Non-pigmented ciliary epithelial cell (primary cell): Measurements from ENCODE around the gene CTSZ.
"Not testable (repeated sequence)": the region's sequence is repeated elsewhere in the genome, so short reads cannot be mapped to it uniquely, and the experiment has no call there.

Experiments used
- DNase-seq: peaks from one replicate; pipeline ENCODE4 v3.0.0-alpha.2; 2010; ENCODE audit warnings: low read depth

CTSZ gene

DNA sequence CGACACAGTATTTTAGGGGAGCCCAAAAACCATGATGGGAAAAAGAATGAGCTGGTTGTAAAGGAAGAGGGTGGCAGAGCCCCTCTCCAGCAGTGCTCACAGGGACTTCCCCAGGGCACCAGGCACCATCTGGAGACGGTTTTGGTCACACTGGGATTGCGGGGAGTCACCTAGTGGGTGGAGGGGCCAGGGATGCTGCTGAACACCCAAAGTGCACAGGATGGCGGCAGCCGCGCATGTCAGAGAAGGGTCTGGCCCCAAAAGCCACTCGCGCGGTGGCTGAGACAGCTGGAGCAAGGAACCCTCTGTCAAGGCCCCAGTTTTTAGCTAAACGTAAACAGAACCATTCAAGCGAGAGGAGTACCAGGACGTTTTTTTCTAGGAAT, 10.8 kb downstream of the CTSZ start:
- no peak for DNase-seq

- no peak for DNase-seq
Measured at GRCh38 chr20:58995461-58996225, 11.4 kb downstream of the CTSZ start.

- no peak for DNase-seq
Measured at GRCh38 chr20:58994390-58995159, 12.5 kb downstream of the CTSZ start.

- DNase-seq, result no peak
Measured at GRCh38 chr20:58993332-58994248, 13.5 kb downstream of the CTSZ start.

DNA sequence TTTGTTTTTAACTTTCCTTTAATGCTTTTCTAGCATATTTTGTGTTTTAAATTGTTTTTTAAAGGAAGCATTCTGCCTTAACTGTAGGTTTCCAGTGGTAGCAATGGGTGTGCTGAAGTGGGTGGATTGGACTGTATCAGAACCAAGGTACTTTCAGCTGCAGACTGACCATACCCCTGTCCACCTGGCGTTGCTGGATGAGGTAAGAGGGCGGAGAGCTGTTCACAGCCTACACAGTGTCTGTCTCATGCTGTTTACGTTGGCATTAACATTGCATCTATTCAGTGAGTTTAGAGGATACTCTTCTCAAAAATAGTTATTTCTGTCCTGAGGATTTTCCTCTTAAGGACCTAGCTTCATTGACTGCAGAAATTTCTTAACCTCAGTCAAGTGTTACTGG, 14.1 kb downstream of the CTSZ start:
- no peak for DNase-seq

DNA sequence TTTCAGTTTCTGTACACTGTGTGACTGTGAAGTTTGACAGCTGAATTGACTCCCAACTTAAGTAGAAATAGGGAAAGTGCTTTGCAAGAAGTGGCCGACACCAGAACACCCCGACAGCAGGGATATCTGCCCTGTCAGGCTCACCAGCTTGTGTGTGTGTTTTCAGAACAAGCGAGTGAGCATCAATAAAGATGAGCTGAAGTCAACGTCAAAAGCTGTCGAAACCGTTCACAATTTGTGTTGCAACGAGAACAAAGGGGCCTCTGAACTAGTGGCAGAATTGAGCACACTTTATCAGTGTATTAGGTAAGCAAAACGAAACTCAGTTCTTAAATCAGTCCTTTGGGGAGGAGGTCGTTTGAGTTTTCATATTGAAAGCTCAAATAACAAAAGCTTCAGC, 15.3 kb downstream of the CTSZ start:
- DNase-seq, result no peak

GRCh38 chr20:58990651-58991445, 16.2 kb downstream of the CTSZ start:
- DNase-seq, result no peak

GRCh38 chr20:58989196-58989595, 17.9 kb downstream of the CTSZ start:
- DNase-seq, result no peak

DNA sequence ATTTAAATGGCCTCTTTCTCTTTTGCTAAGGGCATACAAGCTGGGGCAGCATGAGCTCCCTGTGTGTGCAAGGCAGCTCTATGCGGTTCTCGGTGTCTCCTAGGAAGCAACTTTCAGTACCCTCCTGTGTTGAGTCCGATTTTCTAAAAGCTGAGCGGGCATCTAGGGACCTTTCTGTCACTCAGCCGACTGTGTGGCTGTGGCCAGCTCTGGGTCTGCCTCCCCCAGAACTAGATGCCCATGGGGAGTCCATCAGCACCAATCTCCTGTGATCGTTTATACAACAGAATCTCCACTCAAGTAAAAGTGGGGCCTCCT, 18.5 kb downstream of the CTSZ start:
- DNase-seq, result no peak

- DNase-seq, result no peak
Measured at GRCh38 chr20:58987790-58988564, 19.1 kb downstream of the CTSZ start.

- no peak for DNase-seq
Measured at GRCh38 chr20:58986968-58987517, 20.0 kb downstream of the CTSZ start.

DNA sequence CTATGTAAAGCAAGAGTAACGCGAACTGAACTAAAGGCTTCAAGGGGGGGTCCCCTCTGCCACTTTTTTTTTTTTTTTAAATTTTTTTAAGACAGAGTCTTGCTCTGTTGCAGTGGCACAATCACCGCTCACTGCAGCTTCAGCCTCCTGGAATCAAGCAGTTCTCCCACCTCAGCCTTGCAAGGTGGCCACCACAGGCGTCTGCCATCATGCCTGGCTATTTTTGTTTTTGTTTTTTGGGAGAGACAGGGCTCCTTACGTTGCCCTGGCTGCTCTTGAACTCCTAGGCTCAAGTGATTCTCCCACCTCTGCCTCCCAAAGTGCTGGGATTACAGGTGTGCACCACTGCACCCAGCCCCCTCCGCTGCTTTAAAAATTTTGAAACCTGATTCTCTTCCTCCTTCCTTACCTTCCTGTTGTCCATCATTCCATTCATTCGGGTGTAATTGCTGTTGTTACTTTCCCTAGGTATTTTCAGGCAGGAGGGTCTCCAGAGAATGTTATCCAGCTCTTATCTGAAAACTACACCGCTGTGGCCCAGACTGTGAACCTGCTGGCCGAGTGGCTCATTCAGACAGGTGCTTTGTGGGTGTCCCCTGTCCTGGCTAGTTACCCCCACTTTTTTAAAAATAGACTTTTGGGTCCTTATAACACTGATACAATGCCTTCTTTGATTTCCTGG, 20.6 kb downstream of the CTSZ start:
- DNase-seq, result no peak

- no peak for DNase-seq
Measured at GRCh38 chr20:58985656-58986055, 21.4 kb downstream of the CTSZ start.

GRCh38 chr20:58984691-58985090, 22.4 kb downstream of the CTSZ start:
- no peak for DNase-seq

- DNase-seq, result not testable (repeated sequence)
Measured at GRCh38 chr20:58983115-58983468, 24.0 kb downstream of the CTSZ start.

DNA sequence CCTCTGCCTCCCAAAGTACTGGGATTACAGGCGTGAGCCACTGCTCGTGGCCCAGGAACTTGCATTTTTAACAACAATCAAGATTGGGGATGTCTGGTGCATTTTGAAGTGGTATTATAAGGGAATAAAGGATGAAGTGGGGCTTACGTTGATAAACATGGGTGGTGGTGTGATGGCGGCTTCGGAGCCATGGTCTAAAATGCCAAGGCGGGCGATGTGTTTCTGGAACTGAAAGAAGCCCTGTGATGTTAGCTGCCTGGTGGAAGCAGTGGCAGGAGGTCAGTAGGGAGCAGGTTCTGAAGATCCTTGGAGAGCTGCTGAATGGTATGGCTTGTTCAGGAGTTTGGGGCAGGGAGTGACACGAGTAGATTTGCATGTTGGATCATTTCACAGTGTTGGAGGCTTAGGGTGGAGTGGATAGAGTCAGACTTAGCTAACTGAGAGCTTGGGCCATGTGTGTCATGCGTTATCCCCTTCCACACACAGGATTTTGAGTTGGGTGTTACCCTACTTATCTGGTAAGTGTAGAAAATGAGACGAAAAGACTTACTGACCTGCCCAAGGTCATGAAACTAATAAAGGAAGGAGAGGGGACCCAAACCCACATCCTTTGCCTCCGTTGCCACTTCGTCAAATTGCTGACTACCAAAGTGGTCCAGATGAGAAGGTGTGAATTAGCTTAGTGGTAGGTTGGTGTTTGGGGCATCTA, 24.5 kb downstream of the CTSZ start:
- DNase-seq, result no peak

DNA sequence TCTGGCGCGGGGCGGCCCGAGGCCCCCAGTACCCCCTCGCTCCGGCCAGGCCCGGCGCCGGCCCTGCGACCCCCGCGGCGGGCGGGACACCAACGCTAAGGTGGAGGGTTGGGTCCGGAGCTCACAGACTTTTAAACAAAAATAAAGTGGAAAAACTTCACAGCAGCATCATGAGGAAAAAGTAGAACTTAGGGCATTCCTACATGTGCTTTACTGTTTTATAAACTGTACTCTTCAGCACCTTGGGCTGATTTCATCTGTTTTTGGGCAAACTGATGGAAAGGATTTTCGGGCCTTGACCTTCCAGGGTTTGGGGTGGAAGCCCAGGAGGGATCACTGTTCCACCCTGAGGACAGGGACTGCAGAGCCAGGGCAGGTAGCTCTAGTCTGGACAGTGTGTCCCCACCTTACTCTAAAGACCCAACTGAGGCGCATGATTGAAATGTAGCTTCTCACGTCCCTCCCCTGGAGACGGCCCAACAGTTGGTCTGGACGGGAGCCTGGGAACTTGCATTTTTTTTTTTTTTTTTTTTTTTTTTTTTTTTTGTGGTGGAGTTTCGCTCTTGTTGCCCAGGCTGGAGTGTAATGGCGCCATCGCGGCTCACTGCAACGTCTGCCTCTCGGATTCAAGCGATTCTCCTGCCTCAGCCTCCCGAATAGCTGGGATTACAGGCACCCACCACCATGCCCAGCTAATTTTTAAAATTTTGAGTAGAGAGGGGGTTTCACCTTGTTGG, 25.3 kb downstream of the CTSZ start:
- DNase-seq, result no peak

- peak; percentile 9 for DNase-seq
Measured at GRCh38 chr20:58980711-58981627, 26.1 kb downstream of the CTSZ start, which contains the start of gene NELFCD. Gene NELFCD (plus strand): TSS chr20:58981256. CDS start chr20:58981310, 54 bp downstream.
